Renal cortex interstitium (tissue), 11 donors: ENCODE results near the gene LRIT2. TPM values are rescaled to one million over a fixed set of nuclear protein-coding genes. Genes with fewer than 3 reads are reported as not detected.

Source experiments
- DNase-seq, 11 donors: peaks; one replicate each; pipeline ENCODE4 v3.0.0-alpha.2; 2013; ENCODE audit warnings: low read depth in 9 of 11, low spot score in 4 of 11; ENCODE audit errors: extremely low read depth in 1 of 11
- polyA plus RNA-seq, 3 donors: library from polyadenylated mRNA; unstranded; fragments of 120-200 nt; gene quantifications; one replicate each; pipeline ENCODE4 v1.2.1, GENCODE V29; 2013; ENCODE audit not compliant: insufficient read length in 3 of 3

Gene LRIT2
- polyA plus RNA-seq, 3 donors = not detected

DNA sequence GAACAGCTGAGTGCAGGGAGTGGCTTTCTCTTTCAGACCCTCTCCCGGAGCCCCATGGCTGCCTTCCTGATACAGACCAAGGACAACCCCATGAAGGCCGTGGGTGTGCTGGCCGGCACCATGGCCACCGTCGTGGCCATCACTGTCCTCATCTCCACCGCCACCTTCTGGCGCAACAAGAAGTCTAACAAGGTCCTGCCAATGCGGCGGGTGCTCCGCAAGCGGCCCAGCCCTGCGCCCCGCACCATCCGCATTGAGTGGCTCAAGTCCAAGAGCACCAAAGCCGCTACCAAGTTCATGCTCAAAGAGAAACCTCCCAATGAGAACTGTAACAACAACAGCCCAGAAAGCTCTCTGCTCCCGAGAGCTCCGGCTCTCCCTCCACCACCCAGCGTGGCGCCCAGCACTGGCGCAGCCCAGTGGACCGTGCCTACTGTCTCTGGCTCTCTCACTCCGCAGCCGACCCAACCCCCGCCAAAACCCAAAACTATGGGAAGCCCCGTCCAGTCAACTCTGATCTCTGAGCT is 11.2 kb downstream of the LRIT2 start:
- DNase-seq = no peak

DNA sequence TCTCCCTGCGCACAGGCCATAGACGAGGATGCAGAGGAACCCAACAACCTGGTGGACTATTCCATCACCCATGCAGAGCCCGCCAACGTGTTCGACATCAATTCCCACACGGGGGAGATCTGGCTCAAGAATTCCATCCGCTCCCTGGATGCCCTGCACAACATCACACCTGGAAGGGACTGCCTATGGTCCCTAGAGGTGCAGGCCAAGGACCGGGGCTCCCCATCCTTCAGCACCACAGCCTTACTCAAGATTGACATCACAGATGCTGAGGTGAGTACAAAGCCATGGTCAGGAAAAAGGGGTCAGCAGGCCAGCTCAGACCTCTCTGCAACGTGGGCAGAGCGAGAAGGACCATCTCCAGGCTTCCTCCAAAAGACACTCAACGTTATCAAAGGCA is 12.3 kb downstream of the LRIT2 start:
- DNase-seq = no peak

DNA sequence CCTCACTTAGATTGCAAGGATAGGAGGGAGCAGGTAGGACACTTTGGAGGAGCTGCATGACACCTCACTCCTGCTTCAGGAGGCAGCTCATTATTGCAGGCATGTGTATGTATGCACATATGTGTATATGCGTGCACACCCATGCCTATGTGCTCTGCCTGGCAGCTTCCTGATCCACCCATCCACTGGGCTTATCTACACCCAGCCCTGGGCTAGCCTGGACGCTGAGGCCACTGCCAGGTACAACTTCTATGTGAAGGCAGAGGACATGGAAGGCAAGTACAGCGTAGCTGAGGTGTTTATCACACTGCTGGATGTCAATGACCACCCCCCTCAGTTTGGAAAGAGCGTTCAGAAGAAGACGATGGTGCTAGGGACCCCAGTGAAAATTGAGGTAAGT is 13.3 kb downstream of the LRIT2 start:
- DNase-seq = no peak

DNA sequence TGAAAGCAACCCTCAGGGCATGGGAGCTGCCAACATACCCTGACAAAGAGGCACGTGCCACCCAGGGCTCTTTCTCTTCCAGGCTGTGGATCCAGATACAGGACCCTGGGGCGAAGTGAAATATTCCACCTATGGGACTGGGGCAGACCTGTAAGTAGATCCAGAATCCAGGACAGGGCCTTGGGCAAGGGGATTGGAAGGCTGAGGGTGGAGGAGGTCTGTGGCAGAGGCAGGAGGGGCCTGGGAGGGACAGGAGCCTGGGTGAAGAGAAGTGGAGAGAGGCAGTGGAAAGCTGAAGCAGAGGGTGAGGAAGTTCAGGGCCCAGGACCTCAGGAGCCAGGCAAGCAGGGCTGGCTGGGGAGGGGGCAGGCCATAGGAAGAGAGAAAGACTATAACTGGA is 13.8 kb downstream of the LRIT2 start:
- DNase-seq = no peak

DNA sequence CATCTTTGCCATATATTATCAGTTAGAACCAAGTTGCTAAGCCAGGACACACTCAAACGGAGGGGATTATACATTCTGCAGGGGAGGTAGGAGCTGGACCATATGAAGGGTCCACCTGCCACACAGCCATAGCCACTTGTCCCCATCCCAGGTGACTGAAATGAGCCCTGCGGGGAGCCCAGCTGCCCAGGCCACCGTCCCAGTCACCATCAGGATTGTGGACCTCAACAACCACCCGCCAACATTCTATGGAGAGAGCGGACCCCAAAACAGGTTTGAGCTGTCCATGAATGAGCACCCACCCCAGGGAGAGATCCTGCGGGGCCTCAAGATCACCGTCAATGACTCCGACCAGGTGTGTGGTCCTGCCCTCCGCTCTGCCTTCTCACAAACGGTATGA is 17.3 kb downstream of the LRIT2 start:
- DNase-seq = no peak

DNA sequence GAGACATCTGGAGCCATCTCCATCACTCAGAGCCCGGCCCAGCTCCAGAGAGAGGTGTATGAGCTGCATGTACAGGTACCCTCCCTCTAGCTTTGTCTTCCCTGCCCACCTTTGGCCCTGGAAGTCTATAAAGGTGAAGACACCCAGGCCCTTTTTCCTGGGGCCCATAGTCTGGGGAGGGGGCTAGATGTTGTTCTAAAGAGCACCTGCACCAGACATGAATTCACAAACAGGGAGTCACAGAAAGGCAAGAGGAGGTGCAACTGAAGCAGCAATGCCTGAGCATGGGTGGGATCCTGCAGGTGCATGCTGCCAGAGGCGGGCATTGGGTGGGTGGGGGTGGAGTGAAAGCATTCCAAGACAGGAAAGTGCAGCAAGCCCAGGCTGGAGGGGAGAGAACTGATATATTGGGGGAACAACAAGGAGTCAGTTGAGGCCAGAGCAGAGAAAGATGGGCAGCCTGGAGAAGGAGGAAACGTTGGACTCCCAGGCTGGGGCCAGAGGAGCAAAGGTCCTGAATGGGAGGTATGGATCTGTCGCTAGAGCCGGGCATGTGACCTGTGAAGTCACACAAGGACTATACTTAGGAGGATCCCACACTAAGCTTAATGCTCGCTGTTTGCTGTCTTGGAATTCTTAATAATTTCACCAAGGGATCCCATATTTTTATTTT is 19.4 kb downstream of the LRIT2 start:
- DNase-seq = no peak

GRCh38 chr10:84205049-84205852 is 20.1 kb downstream of the LRIT2 start:
- peak in 4 of 11 donors; percentile 6 to 19 (median 12) for DNase-seq

- DNase-seq = no peak
These were observed 20.7 kb downstream of the LRIT2 start for GRCh38 chr10:84204610-84205009.

DNA sequence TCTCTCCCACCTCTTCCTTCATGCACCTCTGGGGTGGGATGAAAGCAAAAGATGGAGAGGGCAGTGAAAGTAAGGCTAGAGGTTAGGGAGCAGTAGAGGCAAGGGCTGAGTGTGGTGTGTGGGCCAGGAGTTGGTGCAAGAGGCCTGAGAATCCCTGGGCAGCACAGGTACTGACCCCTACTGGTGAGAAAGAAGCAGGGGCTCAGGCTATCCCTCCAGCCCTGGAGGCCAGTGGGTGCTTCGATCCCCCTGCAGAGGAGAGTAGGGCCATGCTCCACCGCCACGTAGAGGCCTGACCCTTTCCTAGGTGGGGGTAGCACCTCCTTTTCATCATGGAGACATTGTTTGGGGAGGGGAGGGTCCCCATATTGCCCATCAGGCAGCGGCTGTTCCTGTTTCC is 21.2 kb downstream of the LRIT2 start:
- DNase-seq = no peak

GRCh38 chr10:84202349-84202748 is 23.0 kb downstream of the LRIT2 start:
- no peak for DNase-seq

- DNase-seq = no peak
These were observed 23.7 kb downstream of the LRIT2 start for GRCh38 chr10:84201682-84202081.

GRCh38 chr10:84201244-84201606 is 24.1 kb downstream of the LRIT2 start:
- DNase-seq = no peak

GRCh38 chr10:84200537-84201243 is 24.7 kb downstream of the LRIT2 start:
- no peak for DNase-seq

DNA sequence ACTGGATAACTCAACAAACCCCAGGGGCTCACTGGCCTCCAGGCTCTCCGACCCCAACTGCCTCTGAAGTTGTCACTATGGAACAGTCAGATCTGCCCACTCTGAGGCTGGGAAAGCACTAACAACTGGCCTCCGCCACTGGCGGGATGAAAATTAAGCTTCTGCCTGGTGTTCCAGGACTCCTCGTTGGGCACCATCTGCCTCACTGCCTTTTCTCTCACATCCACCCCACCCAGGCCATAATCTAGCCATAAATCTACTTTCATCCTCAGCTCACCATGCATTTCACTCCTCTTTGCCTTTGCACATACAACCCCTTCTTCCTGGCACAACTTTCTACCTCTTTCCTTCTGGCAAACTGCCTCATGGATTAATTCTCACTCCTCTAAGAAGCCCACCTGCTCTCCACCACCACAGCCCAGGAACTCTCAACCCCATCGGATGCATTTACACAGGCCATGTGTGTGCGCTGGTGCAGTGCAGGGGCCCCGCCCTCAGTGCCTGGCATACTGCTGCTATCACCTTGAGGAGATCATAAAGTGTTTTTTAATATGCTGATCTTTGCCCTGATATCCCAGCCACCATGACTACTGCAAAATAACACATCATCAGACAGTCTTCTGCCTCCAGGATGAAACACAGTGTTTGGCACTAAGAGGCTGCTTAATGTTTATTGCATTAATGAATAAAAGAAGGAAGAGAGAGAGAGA is 27.0 kb downstream of the LRIT2 start:
- DNase-seq = no peak

GRCh38 chr10:84197643-84198042 is 27.7 kb downstream of the LRIT2 start:
- no peak for DNase-seq

- no peak for DNase-seq
These were observed 28.4 kb downstream of the LRIT2 start for GRCh38 chr10:84196941-84197340.

DNA sequence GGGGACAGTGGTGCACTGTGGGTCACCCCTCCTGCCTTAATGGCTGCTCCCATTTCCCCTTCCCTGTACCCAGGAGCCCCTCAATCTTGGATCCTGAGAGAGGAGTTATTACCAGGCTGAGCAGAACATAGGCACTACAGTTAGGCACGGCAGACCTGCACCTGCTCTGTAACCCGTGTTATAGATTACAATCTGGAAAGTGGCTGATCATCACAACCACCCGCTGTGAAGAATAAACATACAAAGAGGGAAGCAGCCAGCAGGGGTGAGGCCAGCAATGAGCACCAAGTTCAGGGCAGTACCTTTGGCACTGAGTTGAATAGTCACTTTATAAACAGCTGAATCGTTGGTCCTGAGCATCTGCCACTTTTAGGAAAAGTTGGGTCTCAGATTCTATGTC is 29.3 kb downstream of the LRIT2 start:
- DNase-seq = no peak

GRCh38 chr10:84195044-84195830 is 30.1 kb downstream of the LRIT2 start:
- DNase-seq = no peak
